Right lobe of liver (tissue), 4 donors: ENCODE data around the gene KCNE3.

Source experiments
- CTCF ChIP-seq, 4 donors: fragments of 200-600 bp in 3 of 4; fragments of 450-650 bp in 1 of 4; IDR thresholded peaks; one replicate each; pipeline versions ENCODE4 v1.5.1 to v1.8.0; 2016 to 2022; ENCODE audit warnings: antibody characterized with exemption in 4 of 4, mild to moderate bottlenecking in 2 of 4
- POLR2A ChIP-seq: fragments of 450-650 bp; IDR thresholded peaks from one replicate; pipeline ENCODE4 v1.6.1; 2017; ENCODE audit warnings: antibody characterized with exemption, mild to moderate bottlenecking
- donor health status: DM: no; HTN: no; CAD: no.
- donor health status: DM: no; HTN: no; CAD: no.
- donor health status: DM: no; HTN: yes; CAD: no.

- TF ChIP-seq CTCF (IDR thresholded peaks at IDR 0.05) (no peak), POLR2A (no peak)
Observed at GRCh38 chr11:74412321-74412720, 55.0 kb downstream of the KCNE3 start.
